H1 (cell line): ENCODE results near the gene GBA2. TPM values are rescaled to one million over a fixed set of nuclear protein-coding genes. Genes with fewer than 3 reads are reported as not detected.

ENCODE experiments used
- ATF2 ChIP-seq: IDR thresholded peaks from 2 replicates; pipeline ENCODE4 v1.6.1; 2012; ENCODE audit warnings: low read length, inconsistent platforms
- CHD7 ChIP-seq: fragments of 300-600 bp; sonication (generic); IDR thresholded peaks from 2 replicates; pipeline ENCODE4 v1.7.1; 2012; ENCODE audit warnings: low read length, moderate library complexity, mild to moderate bottlenecking, inconsistent platforms; ENCODE audit not compliant: insufficient replicate concordance
- NRF1 ChIP-seq: IDR thresholded peaks from 2 replicates; pipeline ENCODE4 v1.6.1; 2011; ENCODE audit warnings: mild to moderate bottlenecking, low read depth, low read length, improper control_type of control experiment
- polyA plus RNA-seq, 7 experiments: library from polyadenylated mRNA; depleted of rRNA in 3 of 7; stranded (reverse) in 5 of 7; unstranded in 2 of 7; fragments of >200 nt in 5 of 7; fragments of 200-250 nt in 2 of 7; gene quantifications; 1 replicate in 5 of 7; 2 replicates in 1 of 7; 4 replicates in 1 of 7; pipeline versions ENCODE4 v1.2.1 to v1.2.3, GENCODE V29; 2011 to 2013; ENCODE audit warnings: missing spikeins in 2 of 7, mixed read lengths in 2 of 7
- total RNA-seq: library from RNA; stranded (reverse); fragmentation: NEBNext Ultra II Directional; extraction: Animal tissue kit (Norgen Biotek cat#: 25700); gene quantifications from 2 replicates; pipeline ENCODE4 v1.2.1, GENCODE V29; 2021

The GBA2 gene
- total and polyA plus RNA-seq, 2 of the 8 experiments (the other 6 are each of a cell fraction or from before 2014, with no cell fraction given): 64.2 to 71.9 TPM

- no peak for TF ChIP-seq CHD7
- no peak for TF ChIP-seq ATF2
- TF ChIP-seq NRF1: no peak
Observed at GRCh38 chr9:35703906-35704672, 44.9 kb downstream of the GBA2 start (continued).
